Neutrophil (primary cell): ENCODE results near the gene MAG.

Experiments used
- H3K27ac ChIP-seq: fragments of 200-600 bp; sonication (generic); 2 replicates; pipeline ENCODE4 v1.5.1; 2016; ENCODE audit warnings: mild to moderate bottlenecking, moderate library complexity
- H3K27me3 ChIP-seq: fragments of 200-600 bp; sonication (generic); 2 replicates; pipeline ENCODE4 v1.6.0; 2016; ENCODE audit warnings: mild to moderate bottlenecking
- H3K36me3 ChIP-seq: fragments of 200-600 bp; sonication (generic); 2 replicates; pipeline ENCODE4 v1.5.1; 2017
- H3K4me1 ChIP-seq, 2 experiments: fragments of 200-600 bp in 1 of 2; sonication (generic) in 1 of 2; 1 replicate in 1 of 2; 2 replicates in 1 of 2; pipeline versions ENCODE4 v1.5.1 to v1.6.1; 2013 to 2016; ENCODE audit warnings: low read depth in 1 of 2, low read length in 1 of 2, mild to moderate bottlenecking in 1 of 2, moderate library complexity in 1 of 2; ENCODE audit not compliant: control insufficient read depth in 1 of 2, insufficient read depth in 1 of 2
- H3K4me3 ChIP-seq, 2 experiments: fragments of 200-600 bp in 1 of 2; sonication (generic) in 1 of 2; 1 replicate in 1 of 2; 2 replicates in 1 of 2; pipeline ENCODE4 v1.5.1; 2013 to 2016; ENCODE audit warnings: low read depth in 1 of 2, low read length in 1 of 2, mild to moderate bottlenecking in 1 of 2, moderate library complexity in 1 of 2
- H3K9me3 ChIP-seq: fragments of 200-600 bp; sonication (generic); 2 replicates; pipeline ENCODE4 v1.5.1; 2016
- TF ChIP-seq, protein P1 (sequence below): fragments of 200-600 bp; sonication (generic); IDR thresholded peaks from 2 replicates; pipeline ENCODE4 v1.5.1; 2016; ENCODE audit warnings: antibody characterized with exemption

MAG gene

DNA sequence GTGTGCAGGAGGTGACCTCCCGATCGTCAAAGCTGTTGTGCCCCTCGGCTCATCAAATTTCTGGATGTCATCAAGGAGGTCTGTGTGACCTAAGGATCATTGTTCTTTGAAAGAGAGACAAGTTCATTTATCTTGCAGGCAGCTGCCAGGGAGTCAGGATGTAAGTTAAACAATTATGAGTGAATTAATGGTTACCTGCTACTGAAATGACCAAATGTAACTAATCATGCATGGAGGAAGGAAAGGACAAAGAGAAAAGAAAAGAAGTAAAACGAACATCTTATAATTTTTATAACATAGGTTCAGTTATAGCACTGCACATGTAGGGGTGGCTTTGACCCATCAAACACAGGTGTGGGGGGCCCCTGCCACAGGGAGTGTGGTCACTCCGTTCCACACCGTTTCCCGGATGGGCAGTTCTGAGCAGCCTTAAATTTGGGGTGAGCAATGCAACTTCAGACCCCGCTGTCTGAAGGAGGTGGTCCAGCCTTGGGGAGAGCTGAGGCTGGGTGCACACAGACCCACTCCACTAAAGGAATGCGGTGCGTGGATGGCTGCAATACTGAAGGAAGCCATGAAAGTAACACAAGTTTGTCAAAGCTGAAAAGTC, 42.3 kb downstream of the MAG start:
- Histone ChIP-seq H3K9me3 (no peaks in the 10 kb centered on the region), H3K4me3 (no peak overlapping the region), H3K4me1 (peaks cover 0 to under 1% of the 10 kb centered on the region in 2 experiments), H3K27me3 (peaks cover 16% of the 10 kb centered on the region), H3K27ac (no peak overlapping the region), H3K36me3 (no peaks in the 10 kb centered on the region)
- TF ChIP-seq, protein P1, sequence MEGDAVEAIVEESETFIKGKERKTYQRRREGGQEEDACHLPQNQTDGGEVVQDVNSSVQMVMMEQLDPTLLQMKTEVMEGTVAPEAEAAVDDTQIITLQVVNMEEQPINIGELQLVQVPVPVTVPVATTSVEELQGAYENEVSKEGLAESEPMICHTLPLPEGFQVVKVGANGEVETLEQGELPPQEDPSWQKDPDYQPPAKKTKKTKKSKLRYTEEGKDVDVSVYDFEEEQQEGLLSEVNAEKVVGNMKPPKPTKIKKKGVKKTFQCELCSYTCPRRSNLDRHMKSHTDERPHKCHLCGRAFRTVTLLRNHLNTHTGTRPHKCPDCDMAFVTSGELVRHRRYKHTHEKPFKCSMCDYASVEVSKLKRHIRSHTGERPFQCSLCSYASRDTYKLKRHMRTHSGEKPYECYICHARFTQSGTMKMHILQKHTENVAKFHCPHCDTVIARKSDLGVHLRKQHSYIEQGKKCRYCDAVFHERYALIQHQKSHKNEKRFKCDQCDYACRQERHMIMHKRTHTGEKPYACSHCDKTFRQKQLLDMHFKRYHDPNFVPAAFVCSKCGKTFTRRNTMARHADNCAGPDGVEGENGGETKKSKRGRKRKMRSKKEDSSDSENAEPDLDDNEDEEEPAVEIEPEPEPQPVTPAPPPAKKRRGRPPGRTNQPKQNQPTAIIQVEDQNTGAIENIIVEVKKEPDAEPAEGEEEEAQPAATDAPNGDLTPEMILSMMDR: no peak

DNA sequence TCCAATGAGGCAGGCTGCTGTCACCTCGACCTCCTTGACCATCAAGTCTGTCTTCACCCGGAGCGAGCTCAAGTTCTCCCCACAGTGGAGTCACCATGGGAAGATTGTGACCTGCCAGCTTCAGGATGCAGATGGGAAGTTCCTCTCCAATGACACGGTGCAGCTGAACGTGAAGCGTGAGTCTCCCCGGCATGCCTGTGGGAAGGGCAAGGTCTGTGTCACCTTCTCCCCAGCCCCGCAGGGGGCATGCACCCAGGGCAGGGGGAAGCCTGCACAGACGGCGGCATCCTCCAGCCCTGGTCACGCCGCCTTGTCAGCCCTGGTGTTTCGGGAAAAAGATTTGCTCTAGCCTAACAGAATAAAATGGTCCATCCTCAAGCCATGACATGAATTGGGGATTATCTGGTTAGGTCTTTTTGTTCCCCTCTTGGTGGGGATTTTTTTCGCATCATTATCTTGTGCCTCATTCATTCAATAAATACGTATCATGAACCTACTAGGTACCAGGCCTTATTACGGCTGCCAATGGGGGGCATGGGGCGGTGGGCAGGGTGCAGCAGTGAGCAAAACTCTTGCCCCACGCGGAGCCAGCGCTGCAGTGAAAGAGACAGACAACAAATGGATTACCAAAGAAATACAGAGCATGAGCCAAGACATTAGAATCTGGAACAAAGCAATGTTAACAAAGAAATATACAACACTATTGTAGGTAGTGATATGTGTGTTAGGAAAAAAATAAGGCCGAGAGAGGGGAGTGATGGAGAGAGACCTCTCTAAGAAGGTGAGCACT, 44.4 kb downstream of the MAG start:
- H3K4me3 ChIP-seq: no peak overlapping the region
- H3K9me3 ChIP-seq: no peaks in the 10 kb centered on the region
- H3K27ac ChIP-seq: no peak overlapping the region
- no peaks in the 10 kb centered on the region for H3K36me3 ChIP-seq
- TF ChIP-seq, protein P1: no peak
- H3K4me1 ChIP-seq: no peaks in the 10 kb centered on the region
- H3K27me3 ChIP-seq: peaks cover 16% of the 10 kb centered on the region

DNA sequence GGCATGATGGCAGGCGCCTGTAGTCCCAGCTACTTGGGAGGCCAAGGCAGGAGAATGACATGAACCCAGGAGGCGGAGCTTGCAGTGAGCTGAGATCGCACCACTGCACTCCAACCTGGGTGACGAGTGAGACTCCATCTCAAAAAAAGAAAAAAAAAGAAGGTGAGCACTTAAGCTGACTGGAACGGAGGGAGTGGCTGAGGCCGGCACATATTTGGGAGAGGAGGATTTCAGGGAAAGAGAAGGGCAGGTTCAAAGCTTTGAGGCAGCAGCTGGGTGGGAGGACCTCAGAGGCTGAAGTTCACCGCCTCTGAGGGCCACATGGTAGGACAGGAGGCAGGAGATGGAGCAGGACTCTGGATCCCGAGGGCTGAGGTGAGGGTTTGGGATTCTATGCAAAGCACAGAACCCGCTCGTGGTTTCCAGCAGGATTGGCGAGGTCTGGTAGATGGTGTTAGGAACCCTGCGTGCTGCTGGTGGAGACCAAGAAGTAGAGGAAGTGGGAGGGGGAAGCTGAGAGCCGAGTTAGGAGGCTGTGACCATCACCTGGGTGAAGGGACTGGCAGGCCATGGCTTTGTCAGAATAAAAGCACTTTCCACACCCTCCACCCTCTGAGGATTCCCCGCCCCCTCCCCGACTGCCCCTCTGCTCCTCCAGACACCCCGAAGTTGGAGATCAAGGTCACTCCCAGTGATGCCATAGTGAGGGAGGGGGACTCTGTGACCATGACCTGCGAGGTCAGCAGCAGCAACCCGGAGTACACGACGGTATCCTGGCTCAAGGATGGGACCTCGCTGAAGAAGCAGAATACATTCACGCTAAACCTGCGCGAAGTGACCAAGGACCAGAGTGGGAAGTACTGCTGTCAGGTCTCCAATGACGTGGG, 45.4 kb downstream of the MAG start:
- Histone ChIP-seq H3K36me3 (no peaks in the 10 kb centered on the region), H3K27me3 (peaks cover 14% of the 10 kb centered on the region), H3K4me3 (no peak overlapping the region), H3K4me1 (peaks cover 0 to 2% of the 10 kb centered on the region in 2 experiments), H3K27ac (no peak overlapping the region), H3K9me3 (no peaks in the 10 kb centered on the region)
- TF ChIP-seq, protein P1: no peak

DNA sequence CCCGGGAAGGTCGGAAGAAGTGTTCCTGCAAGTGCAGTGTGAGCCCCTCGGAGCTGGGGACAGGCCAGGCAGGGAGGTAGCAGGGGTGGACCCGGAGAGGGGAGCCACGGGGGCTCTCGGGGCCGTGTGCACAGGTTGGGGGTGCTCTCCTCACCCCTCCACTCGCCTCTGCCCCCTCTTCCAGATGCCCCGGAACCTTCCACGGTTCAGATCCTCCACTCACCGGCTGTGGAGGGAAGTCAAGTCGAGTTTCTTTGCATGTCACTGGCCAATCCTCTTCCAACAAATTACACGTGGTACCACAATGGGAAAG, 46.0 kb downstream of the MAG start:
- no peak overlapping the region for H3K27ac ChIP-seq
- H3K36me3 ChIP-seq: no peaks in the 10 kb centered on the region
- TF ChIP-seq, protein P1: no peak

DNA sequence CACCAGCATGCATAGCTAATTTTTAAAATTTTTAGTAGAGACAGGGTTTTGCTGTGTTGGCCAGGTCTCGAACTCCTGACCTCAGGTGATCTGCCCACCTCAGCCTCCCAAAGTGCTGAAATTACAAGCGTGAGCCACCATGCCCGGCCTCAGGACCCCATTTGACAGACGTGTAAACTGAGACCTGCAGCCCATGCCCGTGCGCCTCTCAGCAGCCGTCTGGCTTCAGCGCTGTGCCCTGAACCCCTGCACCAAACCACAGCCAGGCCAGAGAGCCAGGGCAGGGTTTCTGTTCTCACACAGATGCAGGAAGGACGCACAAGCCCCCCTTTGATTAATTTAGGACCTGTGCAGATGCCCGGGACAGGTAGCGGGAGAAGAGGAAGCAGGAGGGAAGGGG, 48.5 kb downstream of the MAG start:
- H3K36me3 ChIP-seq: no peaks in the 10 kb centered on the region
- H3K27me3 ChIP-seq: peaks cover 12% of the 10 kb centered on the region
- TF ChIP-seq, protein P1: no peak
- no peaks in the 10 kb centered on the region for H3K9me3 ChIP-seq
- H3K27ac ChIP-seq: no peak overlapping the region
- peaks cover 0 to 2% of the 10 kb centered on the region in 2 experiments for H3K4me1 ChIP-seq
- H3K4me3 ChIP-seq: no peak overlapping the region

More for the DNA sequence above, 46.0 kb downstream of the MAG start:
- H3K9me3 ChIP-seq: no peaks in the 10 kb centered on the region
- no peak overlapping the region for H3K4me3 ChIP-seq
- H3K27me3 ChIP-seq: peaks cover 8% of the 10 kb centered on the region
- H3K4me1 ChIP-seq: peaks cover 0 to 2% of the 10 kb centered on the region in 2 experiments
